Measurements from ENCODE around the gene NDP.
"Not testable (repeated sequence)": the region's sequence is repeated elsewhere in the genome, so short reads cannot be mapped to it uniquely, and the experiment has no call there.

Gene NDP

GRCh38 chrX:43971966-43972961 lies 926 bp downstream of the NDP start:
- DNase-seq (ENCODE audit: low read depth, low spot score): no peak
- no peak overlapping the region for H3K27ac ChIP-seq

- no peak for DNase-seq (ENCODE audit: low read depth, low spot score)
- peak overlapping the region; percentile 20 for H3K27ac ChIP-seq
Observed at GRCh38 chrX:43970528-43970927, 2.7 kb downstream of the NDP start.

- H3K27ac ChIP-seq: peak overlapping the region; percentile 20
- DNase-seq (ENCODE audit: low read depth, low spot score): no peak
Observed at GRCh38 chrX:43969504-43970501, 3.4 kb downstream of the NDP start.

GRCh38 chrX:43968359-43968781 lies 4.8 kb downstream of the NDP start:
- no peak for DNase-seq (ENCODE audit: low read depth, low spot score)
- H3K27ac ChIP-seq: no peak overlapping the region

GRCh38 chrX:43964936-43965335 lies 8.3 kb downstream of the NDP start:
- H3K27ac ChIP-seq: no peak overlapping the region
- DNase-seq (ENCODE audit: low read depth, low spot score): no peak

GRCh38 chrX:43963726-43964125 lies 9.5 kb downstream of the NDP start:
- no peak overlapping the region for H3K27ac ChIP-seq
- DNase-seq (ENCODE audit: low read depth, low spot score): no peak

- DNase-seq (ENCODE audit: low read depth, low spot score): no peak
- H3K27ac ChIP-seq: no peak overlapping the region
Observed at GRCh38 chrX:43962636-43963035, 10.6 kb downstream of the NDP start.

- no peak for DNase-seq (ENCODE audit: low read depth, low spot score)
- H3K27ac ChIP-seq: no peak overlapping the region
Observed at GRCh38 chrX:43961699-43962098, 11.5 kb downstream of the NDP start.

- no peak for DNase-seq (ENCODE audit: low read depth, low spot score)
- no peak overlapping the region for H3K27ac ChIP-seq
Observed at GRCh38 chrX:43958529-43958928, 14.7 kb downstream of the NDP start.

GRCh38 chrX:43956034-43956433 lies 17.2 kb downstream of the NDP start:
- no peak overlapping the region for H3K27ac ChIP-seq
- DNase-seq (ENCODE audit: low read depth, low spot score): no peak

GRCh38 chrX:43953218-43953617 lies 20.0 kb downstream of the NDP start:
- DNase-seq (ENCODE audit: low read depth, low spot score): no peak
- no peak overlapping the region for H3K27ac ChIP-seq

GRCh38 chrX:43949669-43950068 lies 23.5 kb downstream of the NDP start:
- no peak for DNase-seq (ENCODE audit: low read depth, low spot score)
- H3K27ac ChIP-seq: no peak overlapping the region

GRCh38 chrX:43940816-43941474 lies 32.2 kb downstream of the NDP start:
- no peak for DNase-seq (ENCODE audit: low read depth, low spot score)
- H3K27ac ChIP-seq: no peak overlapping the region

GRCh38 chrX:43939187-43939926 lies 33.8 kb downstream of the NDP start:
- DNase-seq (ENCODE audit: low read depth, low spot score): no peak

GRCh38 chrX:43922032-43922431 lies 51.2 kb downstream of the NDP start:
- not testable (repeated sequence) for DNase-seq (ENCODE audit: low read depth, low spot score); H3K27ac ChIP-seq

More at GRCh38 chrX:43939187-43939926, 33.8 kb downstream of the NDP start:
- no peak overlapping the region for H3K27ac ChIP-seq

- not testable (repeated sequence) for H3K27ac ChIP-seq
Observed at GRCh38 chrX:43910772-43911171, 62.4 kb downstream of the NDP start.

GRCh38 chrX:43910012-43910411 lies 63.2 kb downstream of the NDP start:
- H3K27ac ChIP-seq: no peak overlapping the region
- no peak for DNase-seq (ENCODE audit: low read depth, low spot score)

More at GRCh38 chrX:43910772-43911171, 62.4 kb downstream of the NDP start:
- not testable (repeated sequence) for DNase-seq (ENCODE audit: low read depth, low spot score)

GRCh38 chrX:43909141-43909540 lies 64.0 kb downstream of the NDP start:
- H3K27ac ChIP-seq: no peak overlapping the region
- no peak for DNase-seq (ENCODE audit: low read depth, low spot score)
